GM18909 (cell line): ENCODE measurements around the gene TRIM44.
A peak's percentile ranks its signal among the peaks of the same experiment; 100 is the strongest.
"Not testable (repeated sequence)": the region's sequence is repeated elsewhere in the genome, so short reads cannot be mapped to it uniquely, and the experiment has no call there.

ENCODE experiments used
- ATAC-seq: cut with Tn5 transposase; IDR thresholded peaks from one replicate; pipeline ENCODE4 v1.9.1; 2021; ENCODE audit warnings: mild to moderate bottlenecking; ENCODE audit not compliant: unreplicated experiment, poor library complexity

The TRIM44 gene

GRCh38 chr11:35803115-35803514 is 140.5 kb downstream of the TRIM44 start:
- no peak for ATAC-seq

- ATAC-seq = no peak
These were observed 142.0 kb downstream of the TRIM44 start for GRCh38 chr11:35804451-35805040.

GRCh38 chr11:35809561-35809960 is 147.0 kb downstream of the TRIM44 start:
- no peak for ATAC-seq

GRCh38 chr11:35810045-35810645 is 147.6 kb downstream of the TRIM44 start:
- no peak for ATAC-seq

GRCh38 chr11:35811783-35812182 is 149.2 kb downstream of the TRIM44 start:
- peak; percentile 65 for ATAC-seq

GRCh38 chr11:35812828-35813227 is 150.3 kb downstream of the TRIM44 start:
- no peak for ATAC-seq

GRCh38 chr11:35814081-35814695 is 151.6 kb downstream of the TRIM44 start:
- no peak for ATAC-seq

- no peak for ATAC-seq
These were observed 152.2 kb downstream of the TRIM44 start for GRCh38 chr11:35814720-35815305.

GRCh38 chr11:35815556-35816315 is 153.2 kb downstream of the TRIM44 start:
- no peak for ATAC-seq

GRCh38 chr11:35820614-35821013 is 158.0 kb downstream of the TRIM44 start:
- no peak for ATAC-seq

GRCh38 chr11:35822815-35823495 is 160.4 kb downstream of the TRIM44 start:
- no peak for ATAC-seq

GRCh38 chr11:35823742-35824298 is 161.2 kb downstream of the TRIM44 start:
- ATAC-seq = no peak

- ATAC-seq = no peak
These were observed 162.8 kb downstream of the TRIM44 start for GRCh38 chr11:35825386-35825785.

GRCh38 chr11:35826006-35826405 is 163.4 kb downstream of the TRIM44 start:
- ATAC-seq = no peak

- ATAC-seq = no peak
These were observed 164.4 kb downstream of the TRIM44 start for GRCh38 chr11:35826949-35827348.

- ATAC-seq = no peak
These were observed 173.6 kb downstream of the TRIM44 start for GRCh38 chr11:35836205-35836604.

- ATAC-seq = no peak
These were observed 175.5 kb downstream of the TRIM44 start for GRCh38 chr11:35838071-35838470.

- not testable (repeated sequence) for ATAC-seq
These were observed 176.3 kb downstream of the TRIM44 start for GRCh38 chr11:35838697-35839367.

GRCh38 chr11:35839368-35840161 is 177.0 kb downstream of the TRIM44 start:
- ATAC-seq = no peak
